NCI-H2196 (cell line): ENCODE results near the gene DMAC2.
"Not testable (repeated sequence)": the region's sequence is repeated elsewhere in the genome, so short reads cannot be mapped to it uniquely, and the experiment has no call there.

Source experiments
- DNase-seq: peaks from one replicate; lab custom pipeline; 2025; ENCODE audit not compliant: unreplicated experiment; lab: John Stamatoyannopoulos, UW

DMAC2 gene

GRCh38 chr19:41399525-41399924, 40.2 kb downstream of the DMAC2 start:
- no peak for DNase-seq

- DNase-seq, result no peak
Measured at GRCh38 chr19:41399091-41399490, 40.6 kb downstream of the DMAC2 start.

GRCh38 chr19:41398598-41398997, 41.1 kb downstream of the DMAC2 start:
- no peak for DNase-seq

- DNase-seq, result no peak
Measured at GRCh38 chr19:41398050-41398418, 41.7 kb downstream of the DMAC2 start.

GRCh38 chr19:41397086-41398049, 42.3 kb downstream of the DMAC2 start, which contains the start of the genes BCKDHA and EXOSC5:
TSS of gene BCKDHA (plus strand) at chr19:41397818. CDS start at chr19:41397828, 10 bp downstream.
TSS of gene EXOSC5 (minus strand) at chr19:41397359. CDS start at chr19:41397328, 31 bp downstream.
- peak; percentile 100 for DNase-seq

GRCh38 chr19:41395355-41395754, 44.4 kb downstream of the DMAC2 start:
- no peak for DNase-seq

GRCh38 chr19:41392775-41393174, 46.9 kb downstream of the DMAC2 start:
- no peak for DNase-seq

GRCh38 chr19:41391618-41392017, 48.1 kb downstream of the DMAC2 start:
- no peak for DNase-seq

- DNase-seq, result no peak
Measured at GRCh38 chr19:41386442-41386841, 53.3 kb downstream of the DMAC2 start.

- no peak for DNase-seq
Measured at GRCh38 chr19:41384351-41384750, 55.4 kb downstream of the DMAC2 start.

GRCh38 chr19:41381536-41381935, 58.2 kb downstream of the DMAC2 start:
- DNase-seq, result not testable (repeated sequence)
